HG03039 (cell line): ENCODE data around the gene GPC6.

Experiments used
- ATAC-seq: cut with Tn5 transposase; IDR thresholded peaks from one replicate; pipeline ENCODE4 v1.9.1; 2021; ENCODE audit warnings: mild to moderate bottlenecking, moderate library complexity; ENCODE audit not compliant: unreplicated experiment

GPC6 gene

DNA sequence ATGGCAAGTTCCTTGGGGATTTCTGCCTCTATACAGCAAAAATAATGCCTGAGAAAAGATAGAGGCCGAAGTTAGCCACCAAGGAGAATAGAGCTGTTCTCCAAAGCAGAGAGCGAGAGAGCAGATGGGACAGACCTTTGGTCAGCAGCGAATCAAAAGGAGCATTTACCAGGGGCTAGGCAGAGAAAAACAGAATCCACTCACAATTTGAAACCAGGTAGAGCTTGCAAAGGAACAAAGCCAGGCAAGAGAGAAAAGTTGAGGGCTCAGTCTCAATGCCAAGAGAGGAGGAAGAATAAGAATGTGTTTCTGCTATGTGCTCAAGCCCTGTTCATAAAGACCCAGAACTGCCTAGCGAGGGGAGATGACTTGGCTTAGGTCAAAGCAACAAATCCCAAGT is 1140.1 kb downstream of the GPC6 start:
- no peak for ATAC-seq

DNA sequence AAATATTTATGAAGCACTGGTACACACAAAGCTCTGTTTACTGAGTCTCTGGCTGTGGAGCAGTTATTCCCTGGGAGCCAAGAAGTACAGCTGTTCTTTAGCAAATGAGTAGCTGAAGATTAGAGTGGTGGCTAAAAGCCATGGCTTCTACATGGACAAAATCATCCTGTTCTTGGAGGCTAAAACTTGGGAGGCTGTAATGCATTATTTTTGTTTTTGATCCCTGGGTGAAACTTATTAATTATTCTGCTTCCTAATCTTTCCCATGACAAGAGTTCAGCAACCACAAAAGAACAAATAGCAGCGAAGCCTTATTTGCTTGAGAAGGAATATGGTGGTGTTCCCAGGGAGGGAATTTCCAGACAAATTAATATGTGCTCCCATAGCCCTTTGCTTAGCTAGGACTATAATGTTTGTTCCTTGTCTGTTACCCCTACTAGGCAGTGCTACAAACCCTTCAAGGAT is 1143.4 kb downstream of the GPC6 start:
- no peak for ATAC-seq

DNA sequence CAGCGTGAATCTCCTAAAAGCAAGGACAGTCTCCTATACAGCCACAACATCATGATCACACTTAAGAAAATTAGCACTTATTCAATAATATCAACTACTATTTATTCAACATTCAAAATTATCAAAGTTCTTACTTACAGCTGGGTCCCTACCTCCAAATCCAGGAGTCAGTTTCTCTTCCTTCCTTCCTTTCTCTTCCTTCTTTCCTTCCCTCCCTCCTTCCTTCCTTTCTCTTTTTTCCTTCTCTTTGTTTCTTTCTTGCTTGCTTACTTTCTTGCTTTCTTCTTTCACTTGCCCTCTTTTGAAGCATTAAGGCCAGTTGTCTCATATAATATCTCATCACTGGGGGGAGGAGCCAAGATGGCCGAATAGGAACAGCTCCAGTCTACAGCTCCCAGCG is 1145.2 kb downstream of the GPC6 start:
- ATAC-seq, result no peak

DNA sequence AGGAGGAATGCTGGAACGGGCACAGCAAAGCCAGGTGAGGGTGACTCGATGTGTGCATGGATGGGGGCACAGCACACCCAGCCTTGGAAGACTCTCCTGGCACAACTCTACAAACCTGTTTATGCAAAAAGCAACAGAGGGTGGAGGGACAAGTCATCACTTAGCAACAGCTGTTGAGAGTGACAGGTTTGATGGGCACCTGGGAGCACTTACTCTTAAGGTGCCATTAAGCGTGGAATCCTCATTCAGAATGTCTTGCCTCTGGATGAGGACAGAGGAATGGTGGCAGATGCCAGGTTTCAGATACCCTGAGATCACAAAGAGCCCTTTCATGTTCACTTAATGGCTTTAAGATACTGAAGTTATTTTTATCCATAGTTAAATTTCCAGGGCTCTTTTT is 1155.9 kb downstream of the GPC6 start:
- ATAC-seq, result no peak

DNA sequence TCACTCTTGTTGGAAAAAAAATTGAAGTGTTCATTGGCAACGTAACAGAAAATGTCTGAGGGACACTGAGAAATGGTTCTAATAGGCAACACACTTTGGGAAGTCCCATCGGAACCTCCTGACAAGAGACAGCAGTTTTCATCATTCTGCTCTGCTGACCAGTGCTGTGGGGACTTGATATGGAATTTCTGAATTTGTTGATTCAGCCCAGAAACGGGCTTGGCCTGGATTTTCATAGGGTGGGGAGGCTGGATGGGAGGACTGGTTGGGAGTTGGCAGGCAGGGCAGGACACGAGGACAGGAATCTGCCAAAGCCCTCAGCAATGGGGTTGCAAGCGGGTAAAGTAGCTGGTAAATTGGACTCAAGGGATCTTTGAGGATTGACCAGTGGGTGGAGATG is 1156.4 kb downstream of the GPC6 start:
- ATAC-seq, result no peak

DNA sequence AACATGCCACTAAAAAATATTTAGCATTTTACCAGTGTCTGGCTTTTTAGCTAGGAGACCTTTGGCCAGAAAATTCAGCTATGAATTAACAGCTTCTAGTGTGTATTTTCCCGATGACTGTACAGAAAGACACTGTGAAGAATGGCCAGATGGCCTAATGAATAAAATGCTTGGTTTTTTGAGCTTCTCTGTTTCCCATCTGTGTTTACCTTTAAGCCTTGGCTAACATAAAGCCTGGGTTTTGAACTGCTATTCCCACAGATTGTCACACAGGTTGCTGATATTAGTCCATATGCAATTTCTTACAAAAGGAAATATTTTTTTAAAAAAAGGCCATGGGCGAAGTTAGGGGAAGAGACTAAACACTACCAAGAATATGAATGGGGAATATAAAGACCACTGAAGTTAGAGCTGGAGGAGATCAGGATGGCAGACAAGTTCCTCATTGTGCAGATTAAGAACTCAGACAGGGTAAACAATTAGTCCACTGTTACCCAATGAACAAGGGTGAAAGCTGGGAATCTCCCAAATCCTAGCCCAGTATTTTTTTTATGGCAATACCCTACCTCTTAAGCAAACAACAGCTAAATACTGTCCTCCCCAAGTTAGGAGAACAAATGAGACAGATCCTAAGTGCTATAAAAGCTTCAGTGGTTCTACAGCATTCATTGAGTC is 1157.8 kb downstream of the GPC6 start:
- ATAC-seq, result no peak

DNA sequence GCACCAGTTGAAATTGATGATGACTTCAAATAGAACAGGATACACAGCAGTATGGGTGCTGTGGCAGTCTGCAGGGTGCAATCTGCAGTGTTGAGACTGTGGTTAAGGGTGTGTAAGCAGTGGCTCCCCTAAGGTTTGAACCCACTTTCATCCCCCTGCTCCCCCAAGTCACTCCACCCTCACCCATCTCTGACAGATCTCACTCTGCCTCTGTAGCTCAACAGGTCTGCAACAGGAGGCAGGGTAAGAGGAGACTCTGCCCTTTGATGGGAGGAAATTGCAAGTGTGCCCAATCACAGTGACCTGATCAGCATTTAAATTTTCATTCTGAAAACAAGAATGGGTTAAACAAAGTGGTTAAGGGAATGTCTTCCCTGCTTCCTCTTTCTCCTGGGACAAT is 1160.4 kb downstream of the GPC6 start:
- no peak for ATAC-seq

DNA sequence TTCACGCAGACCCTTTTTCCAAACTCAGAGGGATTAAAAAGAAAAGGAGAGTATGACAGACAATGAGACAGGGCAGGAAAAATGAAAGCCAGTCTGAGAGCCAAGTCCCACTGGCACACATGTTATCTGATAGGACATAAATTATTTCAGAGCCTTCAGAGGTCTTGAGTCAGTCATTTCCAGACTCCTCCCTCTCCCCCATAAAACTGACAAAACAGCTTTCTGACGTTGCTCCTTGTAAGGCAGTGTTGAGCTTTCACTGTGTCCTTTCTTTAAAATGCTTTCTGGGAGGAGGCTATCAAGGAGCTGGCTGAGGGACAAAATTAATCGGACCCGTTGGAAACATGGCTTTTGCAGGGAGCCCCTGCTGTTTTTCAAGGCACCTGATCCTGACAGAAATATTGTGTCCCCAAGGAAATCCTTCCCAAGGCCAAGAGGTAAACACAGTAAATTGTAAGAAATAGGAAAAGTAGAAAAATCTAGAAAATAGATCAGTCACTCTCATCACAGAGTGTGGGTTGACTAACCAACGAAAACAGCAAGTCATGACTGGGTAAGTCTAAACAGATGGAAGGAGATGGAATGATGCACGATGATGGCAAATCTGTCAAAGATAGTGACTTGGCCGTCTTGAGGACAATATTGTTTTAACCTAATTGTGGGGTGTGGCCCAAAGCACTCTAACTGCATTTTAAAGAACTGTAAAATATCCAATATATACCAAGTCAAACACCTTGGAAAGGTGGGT is 1163.2 kb downstream of the GPC6 start:
- no peak for ATAC-seq

DNA sequence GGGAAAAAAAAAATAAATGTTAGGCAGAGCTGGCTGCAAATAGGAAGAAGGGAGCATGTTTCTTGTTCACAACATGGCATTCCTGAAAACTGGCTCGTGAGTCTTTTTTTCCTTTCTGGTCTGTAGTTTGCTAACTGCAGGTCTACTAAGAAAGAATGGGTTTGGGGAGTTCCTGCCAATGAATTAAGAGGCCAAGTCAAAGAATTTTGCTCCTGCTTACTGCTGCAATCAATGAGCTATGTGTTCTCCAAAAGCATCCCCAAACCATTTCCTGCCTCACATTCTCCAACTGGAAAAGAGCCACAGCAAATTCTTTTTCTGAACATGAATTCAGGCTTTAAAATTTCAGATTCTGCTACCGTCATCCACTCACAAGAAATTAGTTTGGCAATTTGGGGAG is 1164.3 kb downstream of the GPC6 start:
- ATAC-seq, result no peak

DNA sequence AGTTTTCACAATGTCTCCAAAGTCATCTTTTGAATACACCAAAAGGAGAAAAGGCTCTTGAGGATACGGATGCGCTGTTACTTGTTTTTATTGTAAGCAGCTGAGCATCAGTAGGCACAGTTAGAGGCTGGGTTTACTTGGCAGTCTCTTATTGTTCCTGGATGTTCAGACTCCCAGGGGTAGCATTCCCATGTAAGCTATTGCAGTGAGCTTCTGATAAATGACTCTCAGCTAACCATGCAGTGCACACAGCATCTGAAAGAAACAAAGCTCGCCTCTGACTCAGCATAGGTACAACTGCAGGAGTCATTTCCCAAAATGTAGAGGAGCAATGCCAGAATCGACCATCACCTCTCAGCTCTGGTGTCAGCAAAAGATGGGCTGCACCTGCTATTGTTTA is 1168.1 kb downstream of the GPC6 start:
- ATAC-seq, result no peak

DNA sequence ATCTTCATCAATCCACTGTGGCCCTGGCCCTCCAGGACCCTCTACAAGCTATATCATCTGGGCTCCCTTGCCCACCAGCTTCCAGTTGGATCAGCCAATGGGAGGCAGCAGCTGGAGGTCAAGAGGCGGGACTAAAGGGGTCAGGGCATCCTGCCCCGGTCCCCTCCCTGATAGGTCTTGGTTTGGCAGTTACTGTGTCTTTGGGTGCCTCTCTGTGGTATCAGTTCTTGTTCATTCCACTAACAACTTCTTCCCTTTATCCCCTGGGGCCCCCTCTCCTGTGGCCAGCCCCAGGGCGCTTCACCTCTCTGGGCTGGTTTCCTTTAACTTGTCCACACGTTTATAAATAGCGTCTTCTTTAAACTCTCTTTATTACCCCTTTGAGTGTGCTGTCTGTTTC is 1169.3 kb downstream of the GPC6 start:
- no peak for ATAC-seq

DNA sequence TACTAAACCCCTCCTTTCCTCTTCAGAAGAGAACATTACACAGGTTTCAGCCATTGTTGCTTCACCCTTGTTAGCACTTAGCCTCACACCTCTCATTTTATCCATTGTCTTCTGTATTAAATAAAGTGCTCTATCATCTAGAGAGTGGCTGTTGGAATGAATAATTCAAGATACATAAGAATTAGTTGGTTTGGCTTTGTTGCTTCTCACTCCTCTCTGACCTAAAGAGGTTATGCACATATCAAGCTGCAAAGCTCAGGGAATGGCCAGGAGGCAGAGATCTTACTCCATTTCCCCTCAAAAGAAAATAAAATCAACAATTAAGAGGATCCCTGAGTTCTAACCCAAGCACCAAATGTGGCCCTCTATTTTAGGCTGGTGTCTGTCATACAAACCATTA is 1173.2 kb downstream of the GPC6 start:
- no peak for ATAC-seq

DNA sequence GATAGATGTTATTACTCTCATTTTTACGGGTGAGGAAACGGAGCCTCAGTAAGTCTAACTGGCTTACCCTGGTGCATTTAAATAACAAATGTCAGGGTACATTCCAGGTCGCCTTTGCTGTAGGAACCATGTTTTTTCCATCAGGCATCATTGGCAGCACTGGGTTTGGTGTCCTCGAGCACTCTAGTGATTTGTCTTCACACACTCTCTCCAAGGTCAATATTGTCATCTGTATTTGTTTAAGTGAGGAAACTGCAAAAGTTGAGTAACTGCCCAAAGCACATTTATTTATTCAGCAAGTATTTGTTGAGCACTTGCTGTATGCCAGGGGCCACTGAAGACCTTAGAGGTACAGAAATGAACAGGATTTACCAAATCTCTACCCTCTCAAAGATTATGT is 1174.3 kb downstream of the GPC6 start:
- ATAC-seq, result no peak

DNA sequence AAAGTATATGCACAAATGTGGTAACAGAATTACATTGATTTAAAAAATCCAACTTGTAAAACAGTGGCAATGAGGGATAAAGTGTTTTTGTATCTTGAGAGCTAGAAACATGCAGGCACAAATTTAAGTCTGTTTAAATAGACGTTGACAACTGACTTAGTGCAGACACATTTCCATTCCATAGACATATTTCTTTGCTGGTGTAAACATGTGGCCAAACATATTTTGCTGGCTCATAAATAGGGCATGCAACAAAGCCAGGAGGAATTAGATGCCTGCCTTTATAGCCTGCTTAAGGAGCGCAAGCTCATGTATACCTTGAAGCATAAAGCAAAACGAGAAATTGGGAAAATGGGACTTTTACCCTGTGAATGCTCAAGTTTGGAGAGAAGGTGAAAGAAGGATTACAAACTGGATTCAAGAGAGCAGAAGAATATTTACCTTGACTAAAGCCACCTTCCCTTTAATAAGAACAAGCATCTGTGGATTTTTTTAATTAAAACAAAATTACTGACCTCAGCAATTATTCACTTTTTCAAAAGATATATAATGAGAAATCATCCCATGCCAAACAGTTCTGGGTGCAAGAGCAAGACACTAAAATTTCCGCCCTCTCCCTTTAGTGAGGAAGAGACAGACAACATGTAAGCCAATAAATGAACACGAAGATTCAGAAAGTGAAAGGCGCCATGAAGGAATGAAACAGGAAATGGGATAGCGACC is 1181.9 kb downstream of the GPC6 start:
- ATAC-seq, result no peak

DNA sequence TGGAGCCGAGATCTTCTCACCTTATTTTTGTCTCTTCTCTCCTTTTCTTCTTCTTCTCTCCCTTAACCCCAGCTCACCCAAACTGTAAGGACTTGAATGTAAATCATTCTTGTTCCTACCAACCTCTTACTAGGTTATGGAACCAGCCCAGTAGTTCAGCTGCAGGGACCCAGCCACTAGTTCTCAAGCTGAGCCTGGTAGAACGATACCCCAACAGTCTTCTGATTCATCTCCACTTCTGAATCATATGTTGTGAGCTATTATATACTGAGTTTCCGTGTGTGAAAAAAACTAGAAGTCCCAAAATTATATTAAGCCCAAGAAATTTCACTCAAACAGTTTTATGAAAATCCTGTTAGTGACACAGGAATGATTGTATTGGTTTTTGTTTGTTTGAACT is 1185.1 kb downstream of the GPC6 start:
- no peak for ATAC-seq

DNA sequence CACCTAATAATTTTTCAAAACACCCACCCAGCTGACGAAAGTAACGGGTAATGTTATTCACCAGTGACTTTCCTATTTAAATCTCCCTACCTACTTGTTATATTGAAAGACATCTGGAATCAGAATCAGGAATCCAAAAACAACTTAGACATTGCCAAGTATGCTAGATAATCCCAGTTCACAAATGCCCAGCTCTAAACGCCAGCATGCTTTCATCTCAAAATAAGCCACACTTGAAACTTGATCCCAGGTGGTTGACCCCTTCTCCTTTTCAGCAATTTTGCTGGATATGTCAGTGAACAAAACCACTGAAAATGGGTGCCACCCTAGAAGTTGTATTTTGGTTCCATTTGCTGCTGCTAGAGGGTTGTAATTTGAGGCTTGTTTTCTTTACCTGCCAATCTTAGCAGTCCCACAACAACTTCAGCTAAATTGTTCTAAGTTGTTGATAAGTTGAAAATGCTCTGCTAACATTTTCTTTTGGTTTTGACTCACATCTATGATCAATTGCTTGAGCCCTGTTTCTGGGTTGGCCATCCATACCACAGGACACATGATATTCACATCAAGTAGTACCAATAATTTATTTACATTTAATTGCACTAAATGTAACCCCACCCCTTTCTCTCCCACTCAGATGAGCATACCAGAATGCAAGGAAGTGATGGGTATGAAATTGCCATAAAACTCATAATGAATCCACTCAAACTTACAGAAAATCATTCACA is 1186.4 kb downstream of the GPC6 start:
- ATAC-seq, result no peak

DNA sequence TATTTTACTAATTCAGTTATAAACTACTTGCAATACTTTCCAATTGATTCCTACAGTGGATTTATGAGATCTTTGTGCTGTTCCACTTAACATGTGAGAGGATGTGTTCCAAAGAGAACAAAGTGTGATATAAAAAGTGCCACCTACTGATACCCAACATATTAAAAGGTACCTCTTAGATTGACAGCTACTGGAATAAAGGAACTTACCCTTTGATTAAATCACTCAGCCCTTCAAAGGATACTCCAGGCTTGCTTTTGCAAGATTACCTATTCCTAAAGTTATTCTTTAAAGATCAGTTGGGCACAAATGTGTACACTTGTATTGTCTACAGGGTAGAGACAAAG is 1187.0 kb downstream of the GPC6 start:
- no peak for ATAC-seq

DNA sequence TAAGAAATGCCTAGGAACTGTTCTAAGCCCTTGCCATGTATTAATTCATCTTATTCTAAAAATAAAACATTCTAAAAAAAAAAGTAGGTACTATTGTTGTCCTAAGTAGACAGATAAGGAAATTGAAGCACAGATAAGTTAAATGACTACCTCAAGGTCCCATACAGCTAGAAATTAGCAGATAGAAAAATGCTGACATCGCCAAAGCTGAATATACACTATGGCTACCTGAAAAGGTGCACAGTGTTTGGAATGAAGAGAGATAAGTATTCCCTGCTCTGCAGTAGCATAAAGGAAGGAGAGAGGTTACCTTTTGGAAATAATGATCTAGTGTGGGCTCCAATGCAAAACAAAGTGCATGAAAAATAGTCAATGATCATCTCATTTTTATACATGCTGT is 1187.5 kb downstream of the GPC6 start:
- no peak for ATAC-seq

DNA sequence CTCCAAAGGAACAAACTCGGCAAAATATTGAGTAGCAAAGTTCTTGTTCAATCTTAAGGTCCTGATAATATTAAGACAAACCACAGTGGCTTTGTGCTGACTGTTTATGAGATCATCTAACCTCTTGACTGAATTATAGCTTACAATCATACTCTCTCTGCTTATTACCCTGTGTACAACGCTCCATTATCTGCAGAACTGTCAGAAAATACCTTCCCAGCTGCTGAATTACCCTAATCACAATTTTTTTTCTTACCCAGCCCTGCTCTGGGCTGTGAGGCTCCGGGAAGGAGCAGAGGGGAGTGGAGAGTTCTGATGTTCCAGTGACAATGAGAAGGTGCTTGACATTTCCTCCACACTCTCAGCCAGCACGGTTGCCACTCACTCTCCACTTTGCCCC is 1188.1 kb downstream of the GPC6 start:
- no peak for ATAC-seq

DNA sequence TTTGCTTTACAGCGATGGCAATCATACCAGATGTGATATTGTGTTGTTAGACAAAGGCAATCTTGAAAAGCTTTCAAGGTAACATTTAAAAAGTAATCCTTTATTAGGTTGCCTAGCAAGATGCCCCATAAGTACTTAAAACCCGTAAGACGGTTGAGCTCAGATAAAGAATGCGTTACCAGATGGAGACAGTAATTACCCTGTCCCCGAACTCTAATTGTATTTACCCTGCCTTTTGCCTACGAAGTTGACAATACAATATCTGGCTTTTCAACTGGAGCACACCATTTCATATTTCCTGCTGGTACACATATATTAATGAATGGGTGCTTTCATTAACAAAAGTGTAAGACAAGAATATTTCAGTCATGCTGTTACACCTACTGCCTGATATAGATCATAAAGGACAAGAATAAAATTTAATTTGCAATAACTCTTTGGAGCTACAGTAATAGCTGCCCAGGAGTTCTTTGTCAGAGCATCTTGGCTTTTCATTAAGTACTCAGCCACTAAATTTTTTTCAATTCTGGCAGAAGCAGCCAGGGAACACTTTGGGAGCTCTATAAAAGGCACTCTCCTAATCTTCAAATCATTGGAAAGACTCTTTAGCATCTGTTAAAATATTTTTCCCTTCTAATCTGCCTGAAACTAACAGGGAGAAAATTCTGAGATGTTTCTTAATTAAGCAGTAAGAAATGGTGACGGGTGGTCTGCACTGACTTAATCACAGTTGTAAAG is 1189.1 kb downstream of the GPC6 start:
- ATAC-seq, result no peak
